OCI-M2 (cell line): Measurements from ENCODE around the gene LY6G5B.

Experiments used
- DNase-seq: peaks from one replicate; lab custom pipeline; 2025; ENCODE audit not compliant: unreplicated experiment; lab: John Stamatoyannopoulos, UW

The LY6G5B gene

GRCh38 chr6:31713991-31714684 is 44.4 kb downstream of the LY6G5B start:
- no peak for DNase-seq

- DNase-seq = no peak
These were observed 45.5 kb downstream of the LY6G5B start, which contains the start of gene LY6G6D for GRCh38 chr6:31715022-31715958. Gene LY6G6D, plus strand, starts transcription at chr6:31715348. Its CDS starts 8 bp downstream, at chr6:31715356.

- no peak for DNase-seq
These were observed 47.9 kb downstream of the LY6G5B start for GRCh38 chr6:31717499-31718222.

GRCh38 chr6:31718265-31718664 is 48.5 kb downstream of the LY6G5B start:
- DNase-seq = no peak

GRCh38 chr6:31719001-31719400 is 49.2 kb downstream of the LY6G5B start:
- DNase-seq = no peak

GRCh38 chr6:31720196-31720770 is 50.5 kb downstream of the LY6G5B start:
- no peak for DNase-seq

GRCh38 chr6:31721351-31722020 is 51.7 kb downstream of the LY6G5B start, which contains the start of gene LY6G6C:
Gene LY6G6C, minus strand, starts transcription at chr6:31721746. Its CDS starts 67 bp downstream, at chr6:31721679.
- no peak for DNase-seq

GRCh38 chr6:31722173-31722572 is 52.4 kb downstream of the LY6G5B start:
- no peak for DNase-seq
